ENCODE data around the gene SLC23A1. TPM values are rescaled to one million over a fixed set of nuclear protein-coding genes. Genes with fewer than 3 reads are reported as not detected.

The SLC23A1 gene
- total RNA-seq = not detected in 2 replicates

DNA sequence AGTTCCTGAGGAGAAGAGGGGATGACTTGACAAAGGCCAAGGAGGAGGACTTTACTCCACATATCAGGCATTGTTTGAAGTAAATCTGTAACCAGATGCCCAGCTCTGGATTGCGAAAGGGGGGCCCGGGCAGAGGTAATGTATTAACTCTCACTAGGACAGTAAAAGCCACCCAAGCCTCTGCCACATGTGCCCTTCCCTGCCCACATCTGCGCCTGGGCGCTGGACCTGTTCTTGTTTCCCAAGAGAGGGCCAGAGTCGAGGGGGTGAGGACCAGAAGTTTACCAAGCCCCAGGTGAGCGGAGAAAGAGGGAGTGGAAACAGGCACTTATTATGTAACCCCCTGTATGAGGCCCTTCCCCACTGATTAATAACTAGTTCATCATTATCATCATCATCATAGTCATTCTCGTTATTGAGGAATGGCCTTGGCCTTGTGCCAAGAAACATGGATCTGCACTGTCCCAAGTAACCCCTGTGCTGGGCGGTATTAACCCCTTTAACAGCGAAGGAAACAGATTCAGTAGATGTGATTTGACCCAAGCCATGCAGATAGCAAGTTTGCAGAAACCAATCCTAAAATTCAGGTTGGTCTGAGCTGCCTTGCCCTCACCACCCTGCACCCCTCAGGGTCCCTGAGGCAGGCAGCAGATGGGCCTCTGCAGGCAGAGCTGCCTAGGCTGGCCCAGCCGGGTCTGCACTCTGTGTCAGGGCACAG is at the start of gene SLC23A1:
TSS of gene SLC23A1 (minus strand) at position 23 of the 718 bp plus-strand sequence. CDS start 44 bp downstream, outside the sequence.

DNA sequence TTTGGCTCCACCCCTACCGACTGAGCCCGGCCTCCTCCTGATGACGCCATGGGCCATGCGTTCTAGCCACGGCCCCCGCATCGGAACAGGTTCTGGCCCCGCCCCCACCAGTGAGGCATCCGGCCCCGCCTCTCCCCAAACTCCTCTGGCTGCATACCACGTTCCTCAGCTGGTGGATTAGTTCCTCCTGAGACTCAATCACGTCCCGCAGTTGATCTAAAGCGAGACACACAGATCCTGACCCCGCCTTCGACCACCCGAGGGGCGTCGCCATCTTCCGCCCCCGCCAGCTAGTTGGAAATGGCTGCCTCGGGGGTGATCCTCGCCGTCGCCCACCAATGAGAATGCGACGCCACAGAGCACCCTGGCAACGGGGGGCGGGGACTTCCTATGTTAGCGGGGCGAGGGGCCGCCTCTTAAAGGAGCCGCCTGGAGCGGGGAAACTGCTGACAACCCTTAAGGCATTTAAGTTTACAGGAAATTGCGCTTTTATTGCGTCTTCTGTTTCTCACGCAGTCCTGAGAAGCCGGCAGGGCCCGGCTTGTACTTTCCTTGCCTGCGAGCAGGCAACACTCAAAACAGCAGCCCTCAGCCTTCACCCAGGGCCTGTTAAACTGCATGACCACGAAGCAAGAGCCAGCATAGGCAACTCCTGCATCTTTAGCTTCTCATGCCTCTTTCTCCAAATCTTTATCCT is 20.8 kb upstream of the SLC23A1 start, which contains the start of gene SPATA24:
TSS of gene SPATA24 (minus strand) at position 303 of the 697 bp plus-strand sequence. CDS start at position 274, 29 bp downstream.

DNA sequence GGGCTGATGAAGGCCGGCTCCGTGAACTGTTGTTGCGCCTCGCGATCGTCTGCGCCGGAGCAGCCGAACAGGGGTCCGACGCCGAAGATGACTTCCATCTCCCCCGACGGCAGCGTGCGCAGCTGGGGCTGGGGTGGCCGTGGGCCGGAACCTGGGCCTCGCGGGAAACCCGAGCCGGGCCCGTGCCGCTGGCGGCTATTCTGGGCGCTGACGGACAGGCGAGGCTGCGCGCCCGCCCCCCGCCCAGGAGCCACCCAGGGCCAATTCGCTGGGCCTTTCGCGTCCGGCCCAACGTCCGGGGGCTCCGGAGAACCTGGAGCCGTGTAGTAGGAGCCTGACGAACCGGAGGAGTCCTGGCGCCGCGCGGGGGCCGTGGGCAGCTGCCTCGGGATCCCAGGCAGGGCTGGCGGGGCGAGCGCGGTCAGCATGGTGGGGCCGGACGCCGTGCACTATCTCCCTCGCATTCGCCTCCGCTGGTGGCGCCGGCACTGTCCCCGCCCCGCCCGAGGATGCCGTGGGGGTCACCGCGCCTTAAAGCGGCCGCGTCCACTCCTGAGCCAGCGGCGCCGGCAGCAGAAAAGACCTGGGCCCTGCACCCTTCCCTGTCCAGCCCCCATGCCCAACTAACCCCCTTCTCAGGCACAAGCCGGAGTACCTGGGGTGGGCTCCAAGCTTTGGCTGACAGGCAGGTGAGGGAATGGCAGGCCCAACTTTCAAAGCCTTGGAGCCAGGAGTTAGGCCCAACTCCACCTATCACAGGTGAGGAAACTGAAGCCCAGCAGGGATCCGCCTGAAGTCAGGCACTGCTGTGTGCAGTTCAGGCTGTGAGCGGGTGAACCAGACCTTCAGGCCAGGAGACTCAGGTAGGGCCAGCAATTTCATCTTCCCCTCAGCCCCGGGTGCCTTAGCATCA is 11.8 kb upstream of the SLC23A1 start, which contains the start of gene PROB1:
TSS of gene PROB1 (minus strand) at position 451 of the 913 bp plus-strand sequence. CDS start at position 428, 23 bp downstream.

DNA sequence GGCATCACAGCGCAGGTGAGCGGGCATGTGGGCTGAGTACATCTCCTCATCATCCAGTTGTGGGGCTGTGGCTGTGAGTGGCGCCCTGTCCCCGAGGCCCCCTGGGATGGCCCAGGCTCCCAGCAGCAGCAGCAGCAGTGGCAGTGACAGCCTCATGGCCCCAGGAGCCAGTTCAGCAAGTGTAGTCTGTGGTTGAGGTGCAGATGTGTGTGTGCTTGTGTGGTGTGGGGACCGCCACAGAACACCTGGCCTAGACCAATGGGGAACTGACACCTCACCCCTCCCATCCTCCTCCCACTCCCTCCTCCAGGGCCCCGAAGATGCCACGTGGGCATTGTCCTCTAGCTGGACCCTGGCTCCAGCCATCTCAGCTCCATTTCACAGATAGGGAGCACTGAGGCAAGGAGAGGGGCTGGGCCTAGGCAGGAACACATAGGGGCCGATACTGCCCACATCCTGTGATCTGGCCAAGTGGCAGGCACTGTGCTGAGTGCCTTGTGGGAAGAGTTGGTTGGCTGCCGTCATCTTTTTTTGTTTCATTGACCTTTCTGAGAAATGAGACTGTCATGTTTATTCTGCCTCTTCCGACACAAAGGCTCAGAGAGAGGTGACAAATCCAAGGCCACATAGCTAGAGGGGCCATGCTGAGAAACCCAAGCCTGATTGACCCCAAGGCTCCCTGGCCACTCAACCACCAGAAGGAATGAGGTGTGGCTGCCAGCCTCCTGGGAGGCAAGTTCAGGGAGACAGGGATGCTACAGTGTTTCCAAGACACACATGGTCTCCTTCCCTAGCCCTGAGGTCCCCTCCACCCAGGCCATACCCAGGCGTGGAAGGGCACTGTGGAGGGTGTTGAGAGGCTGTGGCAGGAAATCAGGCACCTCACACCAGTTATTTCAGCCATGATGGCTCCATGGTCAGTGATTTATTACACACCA is 6.9 kb upstream of the SLC23A1 start, which contains the start of gene MZB1:
TSS of gene MZB1 (minus strand) at position 213 of the 938 bp plus-strand sequence. CDS start at position 156, 57 bp downstream.

DNA sequence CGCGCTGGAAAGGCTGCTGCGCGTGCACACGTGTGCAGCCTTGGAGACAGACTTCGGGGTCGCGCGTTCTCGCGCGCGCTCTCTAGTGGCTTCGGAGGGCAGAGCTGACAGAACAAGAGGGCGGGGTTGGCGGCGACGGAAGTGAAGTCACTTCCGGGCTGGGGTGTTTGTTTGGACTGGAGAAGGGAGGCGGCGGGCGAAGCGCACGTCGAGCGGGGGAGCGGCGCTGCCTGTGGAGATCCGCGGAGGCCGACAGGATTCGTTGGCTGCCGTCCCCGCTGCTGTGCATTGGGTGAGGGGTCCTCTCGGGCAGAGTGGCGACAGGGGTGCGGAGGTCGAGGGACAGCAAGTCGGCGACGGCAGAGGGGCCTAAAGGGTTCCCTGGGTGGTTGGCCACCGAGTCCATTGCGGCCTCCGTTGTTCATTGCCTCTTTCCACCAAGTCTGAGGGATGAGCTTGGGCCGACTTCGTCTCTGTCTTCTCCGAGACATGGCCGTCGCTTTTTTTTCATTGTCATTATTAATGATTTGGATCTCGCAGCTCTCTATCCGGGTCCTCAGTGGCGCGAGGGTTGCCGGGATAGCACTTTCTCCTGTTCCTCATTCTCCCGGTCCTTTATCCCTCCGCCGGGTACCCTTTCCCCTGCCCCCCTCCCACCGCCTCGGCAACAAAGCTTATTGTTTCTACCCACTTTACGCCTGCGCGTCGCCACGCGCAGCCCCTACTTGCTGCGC is 41.2 kb downstream of the SLC23A1 start, which contains the start of gene PAIP2:
TSS of gene PAIP2 (plus strand) at position 166 of the 734 bp plus-strand sequence. CDS start 21,931 bp downstream, outside the sequence.

Other genes with a start within 250 kb of the SLC23A1 start
- gene SIL1, start 184.9 kb downstream of the SLC23A1 start, total RNA-seq = 32.9 and 99.6 TPM in 2 replicates
- 175 and 208 TPM in 2 replicates for gene MATR3, start 89.6 kb downstream of the SLC23A1 start, total RNA-seq
- gene PAIP2, start 41.4 kb downstream of the SLC23A1 start, total RNA-seq = 45.4 and 53.4 TPM in 2 replicates
- gene MZB1, start 6.6 kb upstream of the SLC23A1 start, total RNA-seq = 0.29 TPM in 1 of 2 replicates, not detected in the other
- gene PROB1, start 11.8 kb upstream of the SLC23A1 start, total RNA-seq = 2.6 and 4.0 TPM in 2 replicates
- 4.9 and 7.0 TPM in 2 replicates for gene SPATA24, start 20.8 kb upstream of the SLC23A1 start, total RNA-seq
- gene DNAJC18, start 56.2 kb upstream of the SLC23A1 start, total RNA-seq = 8.1 and 8.6 TPM in 2 replicates
- gene ECSCR, start 79.4 kb upstream of the SLC23A1 start, total RNA-seq = 0.43 TPM in 1 of 2 replicates, not detected in the other
- under 0.01 TPM in 1 of 2 replicates, not detected in the other for gene SMIM33, start 87.7 kb upstream of the SLC23A1 start, total RNA-seq
- gene STING1, start 99.5 kb upstream of the SLC23A1 start, total RNA-seq = 36.3 and 72.7 TPM in 2 replicates
- gene UBE2D2, start 178.0 kb upstream of the SLC23A1 start, total RNA-seq = 51.9 and 90.2 TPM in 2 replicates